ENCODE measurements around the gene NMT2. TPM values are rescaled to one million over a fixed set of nuclear protein-coding genes. Genes with fewer than 3 reads are reported as not detected.
"Not testable (repeated sequence)": the region's sequence is repeated elsewhere in the genome, so short reads cannot be mapped to it uniquely, and the experiment has no call there.

Gene NMT2
- total RNA-seq = 9.4 and 9.8 TPM in 2 replicates

- Mint-ChIP-seq H3K27me3 (ENCODE audit: insufficient read depth) (peaks cover 5% of the 10 kb centered on the region), H3K36me3 (ENCODE audit: low read depth) (no peaks in the 10 kb centered on the region), H3K4me1 (ENCODE audit: low read depth) (peaks cover 56% of the 10 kb centered on the region), H3K9me3 (no peaks in the 10 kb centered on the region), H3K4me3 (peak within 1 kb of the TSS; percentile 92), H3K27ac (peak within 1 kb of the TSS; percentile 89)
- DNase-seq (ENCODE audit: low spot score) = peak; percentile 75
- intact Hi-C loops (cut with micrococcal nuclease) = loop anchor here (1.0 to 10.0 kb wide), 6 partner anchors 62 to 1648 kb away; partner anchors contain the start of genes MEIG1, RPP38, RSU1 and SUV39H2
Observed at GRCh38 chr10:15168291-15168785, at the start of gene NMT2. Gene NMT2 (minus strand): TSS chr10:15168693. CDS start chr10:15168612, 81 bp downstream.

GRCh38 chr10:15216700-15217099 lies 48.2 kb upstream of the NMT2 start:
- DNase-seq (ENCODE audit: low spot score) = no peak
- Mint-ChIP-seq H3K4me1 (ENCODE audit: low read depth) (no peaks in the 10 kb centered on the region), H3K27me3 (ENCODE audit: insufficient read depth) (peaks cover 2% of the 10 kb centered on the region), H3K27ac (no peak overlapping the region), H3K9me3 (no peaks in the 10 kb centered on the region), H3K4me3 (no peak overlapping the region), H3K36me3 (ENCODE audit: low read depth) (no peaks in the 10 kb centered on the region)
- intact Hi-C loops (cut with micrococcal nuclease) = no loop called here

GRCh38 chr10:15214237-15214636 lies 45.7 kb upstream of the NMT2 start:
- Mint-ChIP-seq H3K9me3 (no peaks in the 10 kb centered on the region), H3K4me3 (no peak overlapping the region), H3K4me1 (ENCODE audit: low read depth) (peaks cover 18% of the 10 kb centered on the region), H3K36me3 (ENCODE audit: low read depth) (no peaks in the 10 kb centered on the region), H3K27ac (no peak overlapping the region), H3K27me3 (ENCODE audit: insufficient read depth) (peaks cover 2% of the 10 kb centered on the region)
- no peak for DNase-seq (ENCODE audit: low spot score)
- intact Hi-C loops (cut with micrococcal nuclease) = no loop called here

- Mint-ChIP-seq H3K4me3 (no peak overlapping the region), H3K4me1 (ENCODE audit: low read depth) (peaks cover 25% of the 10 kb centered on the region), H3K27me3 (ENCODE audit: insufficient read depth) (peaks cover 2% of the 10 kb centered on the region), H3K36me3 (ENCODE audit: low read depth) (no peaks in the 10 kb centered on the region), H3K27ac (no peak overlapping the region), H3K9me3 (no peaks in the 10 kb centered on the region)
- intact Hi-C loops (cut with micrococcal nuclease) = no loop called here
- no peak for DNase-seq (ENCODE audit: low spot score)
Observed at GRCh38 chr10:15213461-15213861, 45.0 kb upstream of the NMT2 start.

GRCh38 chr10:15211464-15211979 lies 43.0 kb upstream of the NMT2 start:
- no peak for DNase-seq (ENCODE audit: low spot score)
- H3K4me3 Mint-ChIP-seq = no peak overlapping the region
- peaks cover 1% of the 10 kb centered on the region for H3K36me3 Mint-ChIP-seq (ENCODE audit: low read depth)
- peaks cover 44% of the 10 kb centered on the region for H3K4me1 Mint-ChIP-seq (ENCODE audit: low read depth)
- peaks cover 2% of the 10 kb centered on the region for H3K27me3 Mint-ChIP-seq (ENCODE audit: insufficient read depth)
- peaks cover 2% of the 10 kb centered on the region for H3K9me3 Mint-ChIP-seq
- intact Hi-C loops (cut with micrococcal nuclease) = no loop called here
- no peak overlapping the region for H3K27ac Mint-ChIP-seq

- H3K27me3 Mint-ChIP-seq (ENCODE audit: insufficient read depth) = peaks cover 1% of the 10 kb centered on the region
- H3K4me1 Mint-ChIP-seq (ENCODE audit: low read depth) = peaks cover 50% of the 10 kb centered on the region
- intact Hi-C loops (cut with micrococcal nuclease) = no loop called here
- DNase-seq (ENCODE audit: low spot score) = no peak
- H3K9me3 Mint-ChIP-seq = peaks cover 3% of the 10 kb centered on the region
- peaks cover 2% of the 10 kb centered on the region for H3K36me3 Mint-ChIP-seq (ENCODE audit: low read depth)
- no peak overlapping the region for H3K27ac Mint-ChIP-seq
- no peak overlapping the region for H3K4me3 Mint-ChIP-seq
Observed at GRCh38 chr10:15210521-15210920, 42.0 kb upstream of the NMT2 start.

GRCh38 chr10:15209827-15210509 lies 41.5 kb upstream of the NMT2 start:
- peaks cover 51% of the 10 kb centered on the region for H3K4me1 Mint-ChIP-seq (ENCODE audit: low read depth)
- peak; percentile 64 for DNase-seq (ENCODE audit: low spot score)
- no peaks in the 10 kb centered on the region for H3K27me3 Mint-ChIP-seq (ENCODE audit: insufficient read depth)
- peaks cover 3% of the 10 kb centered on the region for H3K9me3 Mint-ChIP-seq
- intact Hi-C loops (cut with micrococcal nuclease) = loop anchor here (1.0 to 2.0 kb wide), 4 partner anchors 21 to 161 kb away; partner anchors contain the start of genes FAM171A1 and RPP38
- no peak overlapping the region for H3K27ac Mint-ChIP-seq
- H3K36me3 Mint-ChIP-seq (ENCODE audit: low read depth) = peaks cover 2% of the 10 kb centered on the region
- H3K4me3 Mint-ChIP-seq = no peak overlapping the region

GRCh38 chr10:15208221-15208620 lies 39.7 kb upstream of the NMT2 start:
- intact Hi-C loops (cut with micrococcal nuclease) = loop anchor here (2.0 kb wide), 2 partner anchors 19 to 111 kb away; partner anchors contain the start of gene RPP38
- H3K27ac Mint-ChIP-seq = peak overlapping the region; percentile 24

GRCh38 chr10:15207410-15207809 lies 38.9 kb upstream of the NMT2 start:
- peaks cover 58% of the 10 kb centered on the region for H3K4me1 Mint-ChIP-seq (ENCODE audit: low read depth)

More at GRCh38 chr10:15208221-15208620, 39.7 kb upstream of the NMT2 start:
- H3K36me3 Mint-ChIP-seq (ENCODE audit: low read depth) = peaks cover 2% of the 10 kb centered on the region
- peak overlapping the region; percentile 62 for H3K4me3 Mint-ChIP-seq
- DNase-seq (ENCODE audit: low spot score) = no peak
- peaks cover 3% of the 10 kb centered on the region for H3K9me3 Mint-ChIP-seq
- H3K27me3 Mint-ChIP-seq (ENCODE audit: insufficient read depth) = no peaks in the 10 kb centered on the region
- H3K4me1 Mint-ChIP-seq (ENCODE audit: low read depth) = peaks cover 51% of the 10 kb centered on the region

GRCh38 chr10:15202639-15203038 lies 34.1 kb upstream of the NMT2 start:
- Mint-ChIP-seq H3K4me3 (no peak overlapping the region), H3K9me3 (peaks cover 3% of the 10 kb centered on the region), H3K36me3 (ENCODE audit: low read depth) (peaks cover 2% of the 10 kb centered on the region), H3K27ac (no peak overlapping the region), H3K27me3 (ENCODE audit: insufficient read depth) (peaks cover 8% of the 10 kb centered on the region), H3K4me1 (ENCODE audit: low read depth) (peaks cover 25% of the 10 kb centered on the region)
- DNase-seq (ENCODE audit: low spot score) = no peak
- intact Hi-C loops (cut with micrococcal nuclease) = no loop called here

More at GRCh38 chr10:15207410-15207809, 38.9 kb upstream of the NMT2 start:
- H3K4me3 Mint-ChIP-seq; H3K27ac Mint-ChIP-seq; H3K9me3 Mint-ChIP-seq; H3K27me3 Mint-ChIP-seq (ENCODE audit: insufficient read depth); H3K36me3 Mint-ChIP-seq (ENCODE audit: low read depth); DNase-seq (ENCODE audit: low spot score); intact Hi-C loops (cut with micrococcal nuclease): not testable (repeated sequence)

- H3K9me3 Mint-ChIP-seq; DNase-seq (ENCODE audit: low spot score); H3K27ac Mint-ChIP-seq; H3K4me3 Mint-ChIP-seq; H3K27me3 Mint-ChIP-seq (ENCODE audit: insufficient read depth); intact Hi-C loops (cut with micrococcal nuclease); H3K36me3 Mint-ChIP-seq (ENCODE audit: low read depth): not testable (repeated sequence)
- peaks cover 24% of the 10 kb centered on the region for H3K4me1 Mint-ChIP-seq (ENCODE audit: low read depth)
Observed at GRCh38 chr10:15202301-15202621, 33.8 kb upstream of the NMT2 start.

GRCh38 chr10:15201589-15202300 lies 33.3 kb upstream of the NMT2 start:
- Mint-ChIP-seq H3K4me3 (no peak overlapping the region), H3K4me1 (ENCODE audit: low read depth) (peaks cover 24% of the 10 kb centered on the region), H3K9me3 (peaks cover 3% of the 10 kb centered on the region), H3K27ac (no peak overlapping the region), H3K27me3 (ENCODE audit: insufficient read depth) (peaks cover 12% of the 10 kb centered on the region), H3K36me3 (ENCODE audit: low read depth) (peaks cover 2% of the 10 kb centered on the region)
- intact Hi-C loops (cut with micrococcal nuclease) = no loop called here
- DNase-seq (ENCODE audit: low spot score) = no peak

GRCh38 chr10:15200626-15201025 lies 32.1 kb upstream of the NMT2 start:
- Mint-ChIP-seq H3K4me1 (ENCODE audit: low read depth) (peaks cover 16% of the 10 kb centered on the region), H3K4me3 (no peak overlapping the region), H3K27me3 (ENCODE audit: insufficient read depth) (peaks cover 14% of the 10 kb centered on the region), H3K27ac (no peak overlapping the region), H3K36me3 (ENCODE audit: low read depth) (no peaks in the 10 kb centered on the region), H3K9me3 (no peaks in the 10 kb centered on the region)
- intact Hi-C loops (cut with micrococcal nuclease) = no loop called here
- no peak for DNase-seq (ENCODE audit: low spot score)

All from activated T-helper 1 cell treated with anti-CD3 and anti-CD28 coated beads, Interleukin-12 subunit alpha, Interleukin-12 subunit beta, Interleukin-2, Interleukin-4 antibody, amounts not matched to agents 30 ng/mL and 10 ng/mL and 1 ng/mL, durations not matched to agents 14 hours and 24 hours and 36 hours (primary cell).